CD14-positive monocyte (primary cell): ENCODE measurements around the gene SINHCAF. TPM values are rescaled to one million over a fixed set of nuclear protein-coding genes. Genes with fewer than 3 reads are reported as not detected.
A peak's percentile ranks its signal among the peaks of the same experiment; 100 is the strongest.

Source experiments
- DNase-seq, 3 donors: peaks; one replicate each; pipeline ENCODE4 v3.0.0-alpha.2; 2011 to 2022
- H2AFZ ChIP-seq: 2 replicates; pipeline ENCODE4 v1.6.0; 2012; ENCODE audit warnings: mild to moderate bottlenecking, low read depth, low read length, inconsistent platforms; ENCODE audit not compliant: insufficient read depth, poor library complexity, severe bottlenecking
- H3K27ac ChIP-seq, 2 donors: 1 replicate in 1 of 2; 2 replicates in 1 of 2; pipeline ENCODE4 v1.5.1; 2012 to 2013; ENCODE audit warnings: low read length in 2 of 2, control low read depth in 1 of 2, inconsistent platforms in 1 of 2, low read depth in 1 of 2, mild to moderate bottlenecking in 1 of 2
- H3K27me3 ChIP-seq, 2 donors: one replicate each; pipeline versions ENCODE4 v1.6.0 to v1.6.1; 2011 to 2013; ENCODE audit warnings: low read length in 2 of 2; ENCODE audit not compliant: control insufficient read depth in 2 of 2, insufficient read depth in 2 of 2
- H3K36me3 ChIP-seq, 2 donors: replicated peaks in 1 of 2; 1 replicate in 1 of 2; 2 replicates in 1 of 2; pipeline versions ENCODE4 v1.5.1 to v1.6.1; 2012 to 2013; ENCODE audit warnings: low read length in 2 of 2, control low read depth in 1 of 2, inconsistent platforms in 1 of 2, mild to moderate bottlenecking in 1 of 2; ENCODE audit not compliant: insufficient read depth in 2 of 2, control insufficient read depth in 1 of 2
- H3K4me1 ChIP-seq, 2 donors: 1 replicate in 1 of 2; 2 replicates in 1 of 2; pipeline versions ENCODE4 v1.5.1 to v1.6.1; 2012 to 2013; ENCODE audit warnings: low read length in 2 of 2, control low read depth in 1 of 2, inconsistent platforms in 1 of 2, mild to moderate bottlenecking in 1 of 2, moderate library complexity in 1 of 2; ENCODE audit not compliant: insufficient read depth in 2 of 2, control insufficient read depth in 1 of 2
- H3K4me2 ChIP-seq: replicated peaks from 2 replicates; pipeline ENCODE3; 2012; ENCODE audit warnings: low read length, moderate library complexity, mild to moderate bottlenecking; ENCODE audit not compliant: poor library complexity, severe bottlenecking; ENCODE audit errors: extremely low read depth
- H3K4me3 ChIP-seq, 3 experiments: fragments of 200-600 bp in 1 of 3; sonication (generic) in 1 of 3; replicated peaks in 1 of 3; 1 replicate in 2 of 3; 2 replicates in 1 of 3; pipeline ENCODE4 v1.5.1; 2011 to 2013; ENCODE audit warnings: low read length in 3 of 3, mild to moderate bottlenecking in 3 of 3, control low read depth in 2 of 3, low read depth in 2 of 3, inconsistent platforms in 1 of 3, moderate library complexity in 1 of 3
- H3K79me2 ChIP-seq: 2 replicates; pipeline ENCODE4 v1.6.0; 2012; ENCODE audit warnings: mild to moderate bottlenecking, control low read depth, inconsistent platforms, low read length, moderate library complexity; ENCODE audit not compliant: insufficient read depth
- H3K9ac ChIP-seq: 2 replicates; pipeline ENCODE4 v1.6.0; 2017; ENCODE audit warnings: low read length, mild to moderate bottlenecking; ENCODE audit not compliant: insufficient read depth, poor library complexity, severe bottlenecking
- H3K9me3 ChIP-seq, 2 donors: replicated peaks in 1 of 2; 1 replicate in 1 of 2; 2 replicates in 1 of 2; pipeline versions ENCODE4 v1.5.1 to v1.6.1; 2012 to 2013; ENCODE audit warnings: low read length in 2 of 2, control low read depth in 1 of 2; ENCODE audit not compliant: control insufficient read depth in 1 of 2, insufficient read depth in 1 of 2
- H4K20me1 ChIP-seq: 2 replicates; pipeline ENCODE4 v1.6.0; 2012; ENCODE audit warnings: mild to moderate bottlenecking, low read length, control low read depth, moderate library complexity; ENCODE audit not compliant: insufficient read depth
- H3K27ac Mint-ChIP-seq, 7 donors: one replicate each; pipeline ENCODE4 v1.8.0; 2020; ENCODE audit warnings: mild to moderate bottlenecking in 7 of 7, mixed read lengths in 7 of 7, moderate library complexity in 6 of 7, inconsistent platforms in 2 of 7
- H3K27me3 Mint-ChIP-seq, 3 donors: one replicate each; pipeline ENCODE4 v1.8.0; 2021 to 2022; ENCODE audit warnings: low read depth in 3 of 3, mild to moderate bottlenecking in 3 of 3, mixed read lengths in 3 of 3, moderate library complexity in 3 of 3, inconsistent platforms in 1 of 3
- H3K36me3 Mint-ChIP-seq, 2 donors: one replicate each; pipeline ENCODE4 v1.8.0; 2020; ENCODE audit warnings: mixed read lengths in 2 of 2, inconsistent platforms in 1 of 2, mild to moderate bottlenecking in 1 of 2
- H3K4me1 Mint-ChIP-seq: one replicate; pipeline ENCODE4 v1.8.0; 2020; ENCODE audit warnings: mild to moderate bottlenecking, mixed read lengths
- H3K4me3 Mint-ChIP-seq, 2 donors: one replicate each; pipeline ENCODE4 v1.8.0; 2020; ENCODE audit warnings: mild to moderate bottlenecking in 2 of 2, mixed read lengths in 2 of 2, moderate library complexity in 1 of 2
- H3K9me3 Mint-ChIP-seq, 7 donors: one replicate each; pipeline ENCODE4 v1.8.0; 2020 to 2022; ENCODE audit warnings: mixed read lengths in 7 of 7, mild to moderate bottlenecking in 6 of 7, moderate library complexity in 6 of 7, inconsistent platforms in 2 of 7
- CTCF ChIP-seq: fragments of 200-600 bp; IDR thresholded peaks from one replicate; pipeline ENCODE4 v1.8.0; 2022; ENCODE audit warnings: antibody characterized with exemption, mild to moderate bottlenecking
- WGBS: methylation state at CpG from one replicate; pipeline ENCODE4 v1.1.5; 2013; ENCODE audit warnings: missing lambda C conversion rate; ENCODE audit not compliant: insufficient coverage; 5-methylcytosine and 5-hydroxymethylcytosine counted together
- intact Hi-C, 2 donors: fragments of 100-400 bp; cut with micrococcal nuclease; formaldehyde crosslinking; loops; one replicate each; pipeline versions ENCODE4 v1.15.0 to v1.15.1; 2023
- polyA plus RNA-seq, 3 donors: library from polyadenylated mRNA; depleted of rRNA in 1 of 3; unstranded in 2 of 3; stranded (reverse) in 1 of 3; fragments of 300-500 nt in 2 of 3; fragments of >200 nt in 1 of 3; fragmentation: Illumina TruSeq in 2 of 3; gene quantifications; 1 replicate in 2 of 3; 2 replicates in 1 of 3; pipeline ENCODE4 v1.2.3, GENCODE V29; 2012 to 2021

SINHCAF gene
- polyA plus RNA-seq, 3 donors: 14.2 to 20.2 (median 20.1) TPM

- peak overlapping the region; percentile 15 to 59 for H3K27ac ChIP-seq
- H3K9me3 ChIP-seq: no peaks in the 10 kb centered on the region
- H3K9me3 Mint-ChIP-seq: peaks cover 0 to 1% (median 0%) of the 10 kb centered on the region in 7 donors
- H3K4me1 Mint-ChIP-seq: peaks cover 6% of the 10 kb centered on the region
- H3K27me3 ChIP-seq: no peaks in the 10 kb centered on the region
- H3K36me3 ChIP-seq: peaks cover 29 to 78% of the 10 kb centered on the region in 2 donors
- TF ChIP-seq CTCF: no peak
- peaks cover 64% of the 10 kb centered on the region for H4K20me1 ChIP-seq
- peak overlapping the region in 4 of 7 donors; percentile 1 to 74 (median 54) for H3K27ac Mint-ChIP-seq
- no peak overlapping the region for H3K4me3 ChIP-seq
- H3K36me3 Mint-ChIP-seq: peaks cover 48 to 66% of the 10 kb centered on the region in 2 donors
- H3K79me2 ChIP-seq: peaks cover 89% of the 10 kb centered on the region
- intact Hi-C loops: no loop called here
- H2AFZ ChIP-seq: no peak overlapping the region
- H3K27me3 Mint-ChIP-seq: no peaks in the 10 kb centered on the region
- no CpG with 5 or more reads among the region's 1 CpG for WGBS
- no peak overlapping the region for H3K4me2 ChIP-seq
- no peak overlapping the region for H3K4me3 Mint-ChIP-seq
- peaks cover 4 to 13% of the 10 kb centered on the region in 2 donors for H3K4me1 ChIP-seq
- no peak overlapping the region for H3K9ac ChIP-seq
- peak in 1 of 3 donors; percentile 10 for DNase-seq
Observed at GRCh38 chr12:31300341-31300740, 25.6 kb downstream of the SINHCAF start.

GRCh38 chr12:31298922-31299321 is 27.0 kb downstream of the SINHCAF start:
- peaks cover 0 to 1% (median 0%) of the 10 kb centered on the region in 7 donors for H3K9me3 Mint-ChIP-seq
- no peak overlapping the region for H3K9ac ChIP-seq
- DNase-seq: no peak
- peaks cover 52% of the 10 kb centered on the region for H4K20me1 ChIP-seq
- H3K4me2 ChIP-seq: no peak overlapping the region
- 100% methylated on average over 1 of the region's 3 CpGs for whole genome bisulfite sequencing
- H3K4me3 Mint-ChIP-seq: no peak overlapping the region
- H2AFZ ChIP-seq: no peak overlapping the region
- intact Hi-C loops: no loop called here
- H3K27ac ChIP-seq: no peak overlapping the region
- no peaks in the 10 kb centered on the region for H3K9me3 ChIP-seq
- no peaks in the 10 kb centered on the region for H3K27me3 ChIP-seq
- H3K4me1 ChIP-seq: peaks cover 4 to 13% of the 10 kb centered on the region in 2 donors
- peaks cover 6% of the 10 kb centered on the region for H3K4me1 Mint-ChIP-seq
- no peak overlapping the region for H3K4me3 ChIP-seq
- peaks cover 75% of the 10 kb centered on the region for H3K79me2 ChIP-seq
- H3K36me3 Mint-ChIP-seq: peaks cover 46 to 65% of the 10 kb centered on the region in 2 donors
- peaks cover 33 to 78% of the 10 kb centered on the region in 2 donors for H3K36me3 ChIP-seq
- no peak for TF ChIP-seq CTCF
- H3K27ac Mint-ChIP-seq: no peak overlapping the region
- H3K27me3 Mint-ChIP-seq: no peaks in the 10 kb centered on the region
